Stimulated activated CD4-positive, alpha-beta T cell treated with anti-CD3 and anti-CD28 coated beads, Interleukin-4, amount 100 ng/mL, for 1 hour (primary cell): ENCODE measurements around the gene EPB41.
"Not testable (repeated sequence)": the region's sequence is repeated elsewhere in the genome, so short reads cannot be mapped to it uniquely, and the experiment has no call there.

ENCODE experiments used
- DNase-seq: peaks from one replicate; pipeline ENCODE4 v3.0.0-alpha.2; 2020

Gene EPB41

GRCh38 chr1:28914228-28915030 is at the start of gene EPB41:
Gene EPB41, plus strand, starts transcription at chr1:28914569. Its CDS starts 72,869 bp downstream, at chr1:28987438.
- DNase-seq, result peak; percentile 93

DNA sequence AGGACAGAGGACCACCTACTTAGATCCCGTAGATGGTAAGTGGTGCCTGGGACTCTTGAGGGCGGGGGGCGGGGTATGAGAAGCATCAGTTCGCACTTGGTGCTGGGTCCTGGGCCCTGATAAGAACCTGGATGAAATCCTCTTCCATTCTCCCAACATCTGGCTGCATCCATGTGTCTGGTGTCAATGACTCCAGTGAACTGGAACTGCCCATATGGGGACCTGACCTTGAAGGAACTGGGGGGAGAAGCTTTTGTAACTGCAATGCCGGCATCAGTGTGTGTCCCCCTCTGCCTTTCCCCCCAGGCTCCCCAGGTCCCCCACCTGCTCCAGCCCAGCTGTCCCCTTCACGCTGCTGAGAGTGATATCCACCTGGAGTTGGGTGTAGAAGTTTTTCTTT is 49.7 kb upstream of the EPB41 start:
- no peak for DNase-seq

GRCh38 chr1:28865997-28866650 is 48.2 kb upstream of the EPB41 start:
- DNase-seq, result no peak

DNA sequence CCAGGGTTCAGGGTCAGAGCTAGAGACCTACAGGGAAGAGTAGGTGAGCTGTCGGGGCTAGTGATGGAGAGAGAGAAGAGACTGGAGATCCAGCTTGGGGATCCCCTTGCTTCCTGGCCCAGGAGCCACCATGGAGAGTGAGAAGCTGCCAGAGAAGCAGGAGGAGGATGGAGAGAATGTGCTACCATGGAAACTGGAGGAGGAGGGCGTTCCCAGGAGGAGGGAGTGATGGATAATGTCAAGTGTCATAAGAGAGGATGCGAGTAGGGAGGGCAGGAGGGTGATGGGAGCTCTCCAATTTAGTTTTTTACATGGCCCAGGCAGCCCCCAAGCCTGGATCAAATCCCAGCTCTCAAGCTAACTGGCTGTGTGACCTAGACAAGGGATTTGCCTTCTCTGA is 46.5 kb upstream of the EPB41 start:
- no peak for DNase-seq

DNA sequence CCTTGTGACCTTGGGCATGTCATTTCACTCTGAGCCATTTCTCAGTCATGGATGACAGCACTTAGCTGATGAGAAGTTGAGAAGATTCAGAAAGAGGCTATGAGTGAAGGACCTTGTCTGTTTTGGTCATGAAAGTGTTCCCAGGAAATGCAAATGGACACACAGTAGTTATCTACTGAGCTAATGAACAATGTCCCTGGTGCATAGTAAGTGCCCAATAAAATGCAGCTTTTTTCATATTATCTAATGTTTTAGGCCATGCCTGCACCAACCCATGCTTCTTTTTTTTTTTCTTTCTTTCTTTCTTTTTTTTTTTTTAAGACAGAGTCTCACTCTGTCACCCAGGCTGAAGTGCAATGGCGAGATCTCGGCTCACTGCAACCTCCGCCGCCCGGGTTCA is 44.4 kb upstream of the EPB41 start:
- DNase-seq, result no peak

- DNase-seq, result no peak
Observed at GRCh38 chr1:28871631-28872401, 42.6 kb upstream of the EPB41 start.

DNA sequence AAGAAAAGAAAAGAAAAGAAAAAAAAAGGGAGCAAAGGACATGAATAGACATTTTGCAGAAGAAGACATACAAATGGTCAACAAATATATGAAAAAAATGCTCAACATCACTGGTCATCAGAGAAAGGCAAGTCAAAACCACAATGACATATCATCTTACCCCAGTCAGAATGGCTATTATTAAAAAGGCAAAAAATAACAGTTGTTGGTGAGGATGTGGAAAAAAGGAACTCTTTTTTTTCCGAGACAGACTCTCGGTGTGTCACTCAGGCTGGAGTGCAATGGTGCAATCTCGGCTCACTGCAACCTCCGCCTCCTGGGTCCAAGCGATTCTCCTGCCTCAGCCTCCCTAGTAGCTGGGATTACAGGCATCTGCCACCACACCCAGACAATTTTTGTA is 39.2 kb upstream of the EPB41 start:
- not testable (repeated sequence) for DNase-seq

DNA sequence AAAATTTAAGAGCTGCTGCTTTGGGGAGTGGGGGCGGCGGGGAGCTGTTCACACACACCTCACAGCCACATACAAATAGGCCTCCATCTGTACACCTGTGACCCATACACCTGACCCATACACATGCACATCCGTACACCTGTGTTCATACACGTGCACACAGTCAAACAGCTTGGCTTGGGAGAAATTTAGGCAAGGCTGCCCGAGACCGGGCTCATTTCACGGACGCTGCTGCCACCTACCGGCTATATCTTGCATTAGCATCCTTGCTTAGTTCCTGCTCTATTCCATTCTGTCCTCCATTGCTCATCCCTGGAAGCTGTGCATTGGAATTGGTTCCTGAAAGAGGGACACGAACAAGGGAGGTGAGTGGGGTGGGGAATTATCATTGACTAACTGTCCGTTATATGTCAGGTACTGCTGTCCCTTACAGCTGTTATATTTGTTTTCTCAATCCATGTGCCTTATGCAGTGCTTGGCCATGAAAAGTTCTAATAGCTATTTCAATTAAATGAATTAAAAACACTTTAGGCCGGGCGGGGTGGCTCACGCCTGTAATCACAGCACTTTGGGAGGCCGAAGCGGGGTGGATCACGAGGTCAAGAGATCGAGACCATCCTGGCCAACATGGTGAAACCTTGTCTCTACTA is 37.1 kb upstream of the EPB41 start:
- peak; percentile 73 for DNase-seq

GRCh38 chr1:28878796-28879195 is 35.6 kb upstream of the EPB41 start:
- DNase-seq, result no peak

DNA sequence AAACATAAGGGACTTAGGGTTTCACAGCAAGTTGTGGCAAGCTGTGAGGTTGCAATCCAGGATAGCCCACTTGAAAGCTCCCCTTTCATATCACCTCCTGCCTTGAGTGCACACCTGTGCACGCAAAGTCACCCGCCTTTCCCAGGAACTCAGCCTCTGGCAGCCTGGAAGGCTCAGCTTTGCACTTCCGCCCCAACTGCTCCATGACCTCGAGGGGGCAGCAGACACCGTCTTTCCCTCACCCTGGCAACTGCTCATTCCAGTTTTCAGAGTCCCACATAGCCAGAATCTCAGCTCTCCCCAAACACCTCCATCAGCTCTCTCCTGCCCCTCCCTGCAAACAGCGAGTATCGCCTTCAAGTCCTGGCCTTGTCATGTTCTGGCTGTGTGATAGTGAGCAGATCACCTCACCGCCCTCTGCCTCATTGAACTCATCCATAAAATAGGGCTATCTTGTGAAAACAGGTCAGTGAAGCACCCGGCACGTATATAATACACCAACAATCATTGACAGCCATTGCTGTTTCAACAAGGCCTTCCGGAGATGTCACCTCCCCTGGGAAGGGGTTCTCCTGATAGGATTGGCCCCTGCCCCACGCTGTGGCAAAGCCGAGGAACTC is 32.2 kb upstream of the EPB41 start:
- DNase-seq, result peak; percentile 81

DNA sequence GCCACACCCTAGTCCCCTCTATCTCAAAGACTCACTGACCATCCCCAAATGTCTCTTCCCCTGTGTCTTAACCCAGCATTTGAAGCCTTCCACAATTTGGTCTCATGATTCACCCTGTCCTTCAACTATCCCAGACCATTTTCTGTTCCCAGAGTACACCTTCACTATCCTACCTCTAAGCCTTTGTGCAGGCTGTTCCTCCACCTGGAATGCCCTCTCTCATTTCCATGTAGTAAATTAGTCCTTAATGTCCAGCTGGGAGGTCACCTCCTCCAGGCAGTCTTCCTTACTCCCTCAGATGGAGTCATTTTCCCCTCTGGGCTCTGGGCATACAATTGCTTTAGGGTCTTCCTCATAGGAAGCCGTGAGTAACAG is 31.1 kb upstream of the EPB41 start:
- DNase-seq, result no peak

DNA sequence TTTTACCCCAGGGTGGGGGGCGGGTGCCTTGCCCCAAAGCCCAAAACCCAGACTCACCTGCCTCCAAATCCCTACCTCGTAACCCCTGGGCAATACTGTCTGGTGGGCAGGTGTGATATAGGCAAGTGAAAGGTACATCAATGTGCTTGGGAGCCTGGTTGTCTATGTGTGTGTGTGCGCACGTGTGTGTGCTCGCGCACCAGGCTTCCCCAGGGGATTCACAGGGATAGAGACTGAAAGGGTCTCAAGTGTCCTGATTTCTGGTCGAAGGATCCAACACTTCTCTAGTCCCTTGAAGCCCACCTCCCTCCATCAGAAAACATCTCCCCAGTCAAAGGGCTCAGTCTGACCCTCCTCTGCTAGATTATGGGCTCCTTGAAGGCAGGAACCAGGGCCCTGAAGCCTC is 28.9 kb upstream of the EPB41 start:
- no peak for DNase-seq

- no peak for DNase-seq
Observed at GRCh38 chr1:28885977-28886730, 28.2 kb upstream of the EPB41 start.

DNA sequence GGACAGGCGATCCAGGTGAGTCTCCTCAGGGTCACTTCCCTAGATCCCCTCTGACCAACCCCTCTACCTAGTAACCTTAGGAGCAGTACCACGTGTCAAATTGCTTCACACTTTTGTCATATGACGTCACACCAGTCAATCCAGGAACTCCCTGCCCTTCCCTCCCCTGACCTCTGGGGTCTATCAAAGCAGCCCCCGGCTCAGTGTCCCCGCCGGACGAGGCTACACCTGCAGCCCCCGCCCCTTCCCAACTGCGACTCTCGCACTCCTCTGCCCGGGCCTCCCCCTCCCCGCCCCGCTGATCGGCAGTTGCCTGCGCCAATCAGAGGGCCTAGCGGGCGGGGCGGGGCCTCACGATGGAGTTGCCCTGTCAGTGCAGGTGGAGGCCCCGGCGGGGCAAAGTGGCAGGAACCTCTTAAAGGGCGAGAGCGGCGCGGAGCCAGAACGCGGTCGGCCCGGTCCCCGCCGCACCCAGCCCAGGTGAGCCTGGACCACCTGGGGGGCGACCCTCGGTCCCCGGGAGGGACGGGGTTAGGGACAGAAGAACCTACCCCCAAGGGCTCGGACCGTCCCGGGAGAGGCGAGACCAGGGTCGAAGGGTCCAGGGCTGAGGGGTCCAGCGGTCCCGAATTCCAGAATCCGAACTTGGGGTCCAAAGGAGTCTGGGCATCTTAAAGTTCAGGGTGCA is 27.5 kb upstream of the EPB41 start:
- DNase-seq, result peak; percentile 92

DNA sequence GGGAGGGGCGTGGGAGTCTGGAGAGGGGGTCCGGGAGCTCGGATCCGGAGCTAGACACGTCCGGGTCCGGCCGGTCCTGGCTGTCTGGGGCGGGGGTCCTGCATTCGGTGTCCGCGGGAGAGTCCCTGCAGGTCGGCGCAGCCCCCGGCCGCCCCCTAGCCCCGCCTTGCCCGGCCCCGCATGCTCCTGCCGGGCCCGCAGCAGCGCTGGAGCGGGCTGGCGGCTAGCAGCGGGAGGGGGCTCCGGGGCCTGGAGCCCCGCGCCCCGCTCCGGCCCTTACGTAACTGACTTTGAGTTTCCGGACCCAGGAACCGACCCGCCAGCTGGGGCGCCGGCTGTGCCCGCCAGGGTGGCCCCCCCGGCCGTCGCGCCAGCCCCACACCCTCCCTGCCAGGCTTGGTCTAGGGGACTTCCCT is 26.9 kb upstream of the EPB41 start:
- DNase-seq, result peak; percentile 43

GRCh38 chr1:28887835-28888682 is 26.3 kb upstream of the EPB41 start:
- DNase-seq, result no peak

- DNase-seq, result no peak
Observed at GRCh38 chr1:28888915-28889314, 25.5 kb upstream of the EPB41 start.

DNA sequence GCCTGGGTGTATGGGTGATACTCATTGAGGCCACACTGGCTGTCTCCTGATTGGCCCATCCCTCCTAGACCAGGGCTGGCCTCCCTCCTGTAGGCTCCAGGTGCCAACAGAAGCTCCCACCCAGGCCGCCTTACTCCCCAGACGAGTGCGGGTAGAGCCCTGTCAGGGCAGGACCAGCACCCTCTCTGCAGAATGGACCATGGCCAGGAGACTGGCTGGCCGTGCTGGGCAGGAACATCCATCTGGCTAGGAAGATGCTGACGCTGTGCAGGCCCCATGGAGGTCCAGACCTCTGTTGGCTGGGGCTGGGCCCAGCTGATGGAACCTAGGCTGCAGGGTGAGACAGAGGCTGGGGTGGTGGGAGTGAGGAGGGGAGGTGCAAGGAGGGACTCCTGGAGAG is 25.0 kb upstream of the EPB41 start:
- no peak for DNase-seq

GRCh38 chr1:28890435-28890834 is 23.9 kb upstream of the EPB41 start:
- no peak for DNase-seq

- DNase-seq, result no peak
Observed at GRCh38 chr1:28890836-28891235, 23.5 kb upstream of the EPB41 start.
